HG03520 (cell line): Measurements from ENCODE around the gene MAGOHB.
A peak's percentile ranks its signal among the peaks of the same experiment; 100 is the strongest.
"Not testable (repeated sequence)": the region's sequence is repeated elsewhere in the genome, so short reads cannot be mapped to it uniquely, and the experiment has no call there.

Source experiments
- ATAC-seq: cut with Tn5 transposase; IDR thresholded peaks from one replicate; pipeline ENCODE4 v1.9.1; 2021; ENCODE audit warnings: mild to moderate bottlenecking, moderate library complexity; ENCODE audit not compliant: unreplicated experiment

MAGOHB gene

GRCh38 chr12:10612984-10613348, 443 bp downstream of the MAGOHB start:
- peak; percentile 8 for ATAC-seq

- no peak for ATAC-seq
These were observed 1.3 kb downstream of the MAGOHB start for GRCh38 chr12:10612110-10612509.

- ATAC-seq = not testable (repeated sequence)
These were observed 2.2 kb downstream of the MAGOHB start for GRCh38 chr12:10611258-10611657.

GRCh38 chr12:10610188-10610587, 3.2 kb downstream of the MAGOHB start:
- no peak for ATAC-seq

- no peak for ATAC-seq
These were observed 5.4 kb downstream of the MAGOHB start for GRCh38 chr12:10607885-10608458.

- no peak for ATAC-seq
These were observed 11.5 kb downstream of the MAGOHB start for GRCh38 chr12:10601860-10602259.

- no peak for ATAC-seq
These were observed 12.4 kb downstream of the MAGOHB start for GRCh38 chr12:10600988-10601387.

- no peak for ATAC-seq
These were observed 17.5 kb downstream of the MAGOHB start for GRCh38 chr12:10595881-10596280.

GRCh38 chr12:10590966-10591365, 22.4 kb downstream of the MAGOHB start:
- no peak for ATAC-seq

- no peak for ATAC-seq
These were observed 29.0 kb downstream of the MAGOHB start for GRCh38 chr12:10584415-10584814.

GRCh38 chr12:10582704-10583103, 30.7 kb downstream of the MAGOHB start:
- no peak for ATAC-seq

GRCh38 chr12:10582133-10582532, 31.3 kb downstream of the MAGOHB start:
- ATAC-seq = not testable (repeated sequence)

- no peak for ATAC-seq
These were observed 39.1 kb downstream of the MAGOHB start for GRCh38 chr12:10574307-10574706.

- ATAC-seq = not testable (repeated sequence)
These were observed 41.4 kb downstream of the MAGOHB start for GRCh38 chr12:10572021-10572490.

- no peak for ATAC-seq
These were observed 42.3 kb downstream of the MAGOHB start for GRCh38 chr12:10571141-10571540.

GRCh38 chr12:10567813-10568212, 45.6 kb downstream of the MAGOHB start:
- ATAC-seq = no peak

GRCh38 chr12:10563966-10564365, 49.4 kb downstream of the MAGOHB start:
- ATAC-seq = no peak

- no peak for ATAC-seq
These were observed 50.4 kb downstream of the MAGOHB start for GRCh38 chr12:10563002-10563401.

- no peak for ATAC-seq
These were observed 51.0 kb downstream of the MAGOHB start for GRCh38 chr12:10562306-10562933.

GRCh38 chr12:10559244-10559643, 54.2 kb downstream of the MAGOHB start:
- no peak for ATAC-seq

GRCh38 chr12:10558789-10559188, 54.6 kb downstream of the MAGOHB start:
- no peak for ATAC-seq

GRCh38 chr12:10558301-10558700, 55.1 kb downstream of the MAGOHB start:
- ATAC-seq = no peak

GRCh38 chr12:10557766-10558165, 55.6 kb downstream of the MAGOHB start:
- ATAC-seq = no peak
